ENCODE data around the gene NAALADL2. TPM values are rescaled to one million over a fixed set of nuclear protein-coding genes. Genes with fewer than 3 reads are reported as not detected.

The NAALADL2 gene
- polyA plus RNA-seq, 2 of the 4 experiments (the other 2 are of a cell fraction): 0.09 to 0.28 TPM

- Histone ChIP-seq H3K9me3 (no peaks in the 10 kb centered on the region), H3K27ac (no peak overlapping the region), H3K4me2 (no peak overlapping the region), H3K4me3 (no peak overlapping the region), H3K4me1 (no peaks in the 10 kb centered on the region)
- DNase-seq (ENCODE audit: low read depth in 1 of 2, low spot score in 1 of 2) (no peak), ATAC-seq (no peak), FAIRE-seq (no peak)
- POLR2A ChIA-PET: no interaction called here
- TF ChIP-seq HOXB13 (CRISPR knock-in tag; IDR thresholded peaks at IDR 0.05; ENCODE audit: low read depth) (no peak), NPAS2 (CRISPR knock-in tag; IDR thresholded peaks at IDR 0.05; ENCODE audit: borderline replicate concordance) (no peak), CHD4 (IDR thresholded peaks at IDR 0.05; ENCODE audit: borderline replicate concordance) (no peak), GATA3 (IDR thresholded peaks at IDR 0.05; ENCODE audit: borderline replicate concordance) (no peak), BHLHE40 (IDR thresholded peaks at IDR 0.05; ENCODE audit: low read depth, low read length) (no peak), RAD21 (conservative IDR thresholded peaks at IDR 0.05 in 1 of 2, IDR thresholded peaks at IDR 0.05 in 1 of 2) (no peak)
- WGBS (ENCODE audit: missing lambda C conversion rate): 85% methylated on average over 4 of the region's 4 CpGs
- CTCF ChIA-PET: no interaction called here
Observed at GRCh38 chr3:175288621-175289020, 429.5 kb downstream of the NAALADL2 start.

- WGBS (ENCODE audit: missing lambda C conversion rate): 0% methylated on average over 2 of the region's 2 CpGs
- no peak for DNase-seq (ENCODE audit: low read depth in 1 of 2, low spot score in 1 of 2)
- H3K27ac ChIP-seq: no peak overlapping the region
- H3K4me3 ChIP-seq: no peak overlapping the region
- no peak for FAIRE-seq
- TF ChIP-seq CHD4 (IDR thresholded peaks at IDR 0.05; ENCODE audit: borderline replicate concordance) (no peak), HOXA7 (CRISPR knock-in tag; IDR thresholded peaks at IDR 0.05) (no peak), NFE2L2 (conservative IDR thresholded peaks at IDR 0.05; ENCODE audit: low read length) (no peak)
- CTCF ChIA-PET: no interaction called here
- no peak for ATAC-seq
- no peaks in the 10 kb centered on the region for H3K9me3 ChIP-seq
- no peak overlapping the region for H3K4me2 ChIP-seq
- POLR2A ChIA-PET: no interaction called here
- no peaks in the 10 kb centered on the region for H3K4me1 ChIP-seq
Observed at GRCh38 chr3:175294793-175295192, 435.7 kb downstream of the NAALADL2 start.

- Histone ChIP-seq H3K27ac (no peak overlapping the region), H3K4me2 (no peak overlapping the region), H3K4me3 (no peak overlapping the region), H3K4me1 (no peaks in the 10 kb centered on the region), H3K9me3 (no peaks in the 10 kb centered on the region)
- FAIRE-seq (no peak), DNase-seq (ENCODE audit: low read depth in 1 of 2, low spot score in 1 of 2) (no peak), ATAC-seq (no peak)
- POLR2A ChIA-PET: no interaction called here
- WGBS (ENCODE audit: missing lambda C conversion rate): 26% methylated on average over 4 of the region's 4 CpGs
- CTCF ChIA-PET: no interaction called here
- TF ChIP-seq FOXS1 (CRISPR knock-in tag; IDR thresholded peaks at IDR 0.05) (no peak), HOXB5 (CRISPR knock-in tag; IDR thresholded peaks at IDR 0.05) (no peak), MYC (IDR thresholded peaks at IDR 0.05; ENCODE audit: borderline replicate concordance, low read length) (no peak), CBX8 (IDR thresholded peaks at IDR 0.05) (no peak), POLR2AphosphoS2 (conservative IDR thresholded peaks at IDR 0.05; ENCODE audit: low read length) (no peak), ESRRA (IDR thresholded peaks at IDR 0.05; ENCODE audit: borderline replicate concordance, low read length) (no peak), CBX2 (IDR thresholded peaks at IDR 0.05; ENCODE audit: borderline replicate concordance, low read depth) (no peak), HMGXB4 (CRISPR knock-in tag; IDR thresholded peaks at IDR 0.05; ENCODE audit: borderline replicate concordance) (no peak), E2F6 (IDR thresholded peaks at IDR 0.05; ENCODE audit: borderline replicate concordance, low read depth) (no peak), JUN (IDR thresholded peaks at IDR 0.05) (no peak), PHF8 (IDR thresholded peaks at IDR 0.05; ENCODE audit: borderline replicate concordance, low read depth) (no peak), HES2 (IDR thresholded peaks at IDR 0.05) (no peak), ZC3H11A (IDR thresholded peaks at IDR 0.05) (no peak), ATOH8 (CRISPR knock-in tag; IDR thresholded peaks at IDR 0.05; ENCODE audit: low read depth) (no peak), REST (IDR thresholded peaks at IDR 0.05) (no peak), RNF2 (IDR thresholded peaks at IDR 0.05; ENCODE audit: borderline replicate concordance, low read depth) (no peak), RCOR1 (IDR thresholded peaks at IDR 0.05; ENCODE audit: low read depth, low read length) (no peak), FOSL2 (IDR thresholded peaks at IDR 0.05) (no peak), FOSL2 (CRISPR knock-in tag; IDR thresholded peaks at IDR 0.05) (no peak)
Observed at GRCh38 chr3:175295248-175296130, 436.4 kb downstream of the NAALADL2 start.

Data from A549 (cell line).